HCT116 (cell line): Measurements from ENCODE around the gene PGLYRP3. TPM values are rescaled to one million over a fixed set of nuclear protein-coding genes. Genes with fewer than 3 reads are reported as not detected.
"Not testable (repeated sequence)": the region's sequence is repeated elsewhere in the genome, so short reads cannot be mapped to it uniquely, and the experiment has no call there.

Experiments
- ATAC-seq: fragments of 200-7000 bp; cut with Tn5 transposase; 2 replicates; pipeline ENCODE4 v1.9.1; 2020; ENCODE audit warnings: mild to moderate bottlenecking, moderate library complexity
- BruUV-seq: library from RNA; stranded (reverse); fragments of 400-500 nt; replicated peaks from 2 replicates; lab custom pipeline; 2021; lab: Mats Ljungman, UMichigan
- CTCF ChIA-PET: fragments of 300-600 bp; sonication (Branson Sonifier 250); formaldehyde crosslinking; loops from one replicate; lab custom pipeline; 2021; ENCODE audit warnings: antibody characterized with exemption; lab: Charles Lee
- POLR2A ChIA-PET: fragments of 300-600, 350-600 bp; sonication (Branson Sonifier 250); formaldehyde crosslinking; loops from one replicate; lab custom pipeline; 2021; ENCODE audit warnings: antibody characterized with exemption; lab: Charles Lee
- RAD21 ChIA-PET, 2 experiments: fragments of 300-600 bp; sonication (Branson Sonifier 250); formaldehyde crosslinking; loops; one replicate each; lab custom pipeline; 2023; ENCODE audit warnings: low total read pairs in 2 of 2; ENCODE audit not compliant: uncharacterized antibody in 2 of 2, unreplicated experiment in 2 of 2, low non-redundant PET in 1 of 2; lab: Charles Lee
- DNase-seq: peaks from one replicate; pipeline ENCODE4 v3.0.0-alpha.2; 2010; ENCODE audit warnings: low read depth, low spot score
- H2AFZ ChIP-seq: fragments of 200-600 bp; shearing (Covaris generic), sonication (generic); 2 replicates; pipeline ENCODE4 v1.6.1; 2017; ENCODE audit warnings: low read depth, mixed run types, mixed read lengths, antibody characterized with exemption, low read length; ENCODE audit not compliant: poor library complexity, severe bottlenecking
- H3K27ac ChIP-seq: 2 replicates; pipeline ENCODE4 v1.5.1; 2012; ENCODE audit warnings: low read depth, low read length
- H3K27me3 ChIP-seq: fragments of 200-600 bp; sonication (generic); 2 replicates; pipeline ENCODE4 v1.6.1; 2016; ENCODE audit warnings: mixed run types, low read length, mixed read lengths; ENCODE audit not compliant: insufficient read depth
- H3K36me3 ChIP-seq, 2 experiments: fragments of 200-500 bp in 1 of 2; fragments of 200-600 bp in 1 of 2; sonication (Bioruptor generic) in 1 of 2; sonication (generic) in 1 of 2; 2 replicates each; pipeline versions ENCODE4 v1.5.1 to v1.6.1; 2014 to 2016; ENCODE audit warnings: low read length in 2 of 2, inconsistent platforms in 1 of 2, mixed read lengths in 1 of 2, mixed run types in 1 of 2; ENCODE audit not compliant: insufficient read depth in 2 of 2, control insufficient read depth in 1 of 2
- H3K4me1 ChIP-seq, 2 experiments: fragments of 200-600 bp in 1 of 2; sonication (generic) in 1 of 2; 2 replicates each; pipeline versions ENCODE4 v1.5.1 to v1.6.1; 2012 to 2017; ENCODE audit warnings: low read length in 2 of 2, inconsistent platforms in 1 of 2, mild to moderate bottlenecking in 1 of 2, mixed read lengths in 1 of 2, mixed run types in 1 of 2, moderate library complexity in 1 of 2; ENCODE audit not compliant: insufficient read depth in 2 of 2, control insufficient read depth in 1 of 2
- H3K4me2 ChIP-seq: fragments of 200-600 bp; sonication (generic); 2 replicates; pipeline ENCODE4 v1.6.1; 2017; ENCODE audit warnings: mixed run types, low read length, mixed read lengths
- H3K4me3 ChIP-seq, 2 experiments: fragments of 200-600 bp in 1 of 2; sonication (generic) in 1 of 2; replicated peaks in 1 of 2; 2 replicates each; pipeline ENCODE4 v1.5.1; 2011 to 2016; ENCODE audit warnings: low read length in 2 of 2, control low read depth in 1 of 2, low read depth in 1 of 2, mild to moderate bottlenecking in 1 of 2, mixed read lengths in 1 of 2, mixed run types in 1 of 2
- H3K79me2 ChIP-seq: fragments of 200-600 bp; sonication (generic); 2 replicates; pipeline ENCODE4 v1.6.1; 2017; ENCODE audit warnings: mild to moderate bottlenecking, mixed run types, low read length, moderate library complexity, mixed read lengths; ENCODE audit not compliant: insufficient read depth
- H3K9ac ChIP-seq: fragments of 200-600 bp; sonication (generic); 2 replicates; pipeline ENCODE4 v1.6.1; 2016; ENCODE audit warnings: low read length, mixed read lengths
- H3K9me2 ChIP-seq: fragments of 200-600 bp; sonication (generic), shearing (Covaris generic); 2 replicates; pipeline ENCODE4 v1.6.1; 2017; ENCODE audit warnings: mixed run types, mild to moderate bottlenecking, moderate library complexity; ENCODE audit not compliant: insufficient read depth
- H3K9me3 ChIP-seq, 2 experiments: fragments of 200-500 bp in 1 of 2; fragments of 200-600 bp in 1 of 2; sonication (Bioruptor generic) in 1 of 2; sonication (generic) in 1 of 2; 2 replicates each; pipeline ENCODE4 v1.6.1; 2014 to 2017; ENCODE audit warnings: low read length in 2 of 2, mixed read lengths in 2 of 2, inconsistent platforms in 1 of 2, low read depth in 1 of 2, mild to moderate bottlenecking in 1 of 2, mixed run types in 1 of 2, moderate library complexity in 1 of 2; ENCODE audit not compliant: control insufficient read depth in 1 of 2, insufficient read depth in 1 of 2
- H4K20me1 ChIP-seq: fragments of 200-600 bp; sonication (generic), shearing (Covaris generic); 2 replicates; pipeline ENCODE4 v1.6.1; 2017; ENCODE audit warnings: mixed run types, mild to moderate bottlenecking, moderate library complexity; ENCODE audit not compliant: insufficient read depth
- ATF3 ChIP-seq: IDR thresholded peaks from 2 replicates; pipeline ENCODE4 v1.6.1; 2012
- CBX3 ChIP-seq: IDR thresholded peaks from 2 replicates; pipeline ENCODE4 v1.6.1; 2012; ENCODE audit warnings: low read depth
- CTCF ChIP-seq, 3 experiments: fragments of 200-600 bp in 1 of 3; sonication (generic) in 1 of 3; IDR thresholded peaks in 2 of 3; conservative IDR thresholded peaks in 1 of 3; 2 replicates each; pipeline ENCODE4 v1.5.1; 2012 to 2017; ENCODE audit warnings: low read depth in 2 of 3, low read length in 2 of 3, antibody characterized with exemption in 1 of 3, borderline replicate concordance in 1 of 3, control low read depth in 1 of 3, mild to moderate bottlenecking in 1 of 3, mixed read lengths in 1 of 3, mixed run types in 1 of 3, moderate library complexity in 1 of 3; ENCODE audit not compliant: insufficient read depth in 1 of 3
- ELF1 ChIP-seq: IDR thresholded peaks from 2 replicates; pipeline ENCODE4 v1.6.1; 2012; ENCODE audit warnings: low read depth, borderline replicate concordance
- EZH2 ChIP-seq: fragments of 200-600 bp; sonication (generic); IDR thresholded peaks from 2 replicates; pipeline ENCODE4 v1.6.1; 2017; ENCODE audit warnings: antibody characterized with exemption, mixed run types
- FOSL1 ChIP-seq: IDR thresholded peaks from 2 replicates; pipeline ENCODE4 v1.6.1; 2012; ENCODE audit warnings: low read depth
- MAX ChIP-seq: IDR thresholded peaks from 2 replicates; pipeline ENCODE4 v1.6.1; 2012
- POLR2A ChIP-seq: IDR thresholded peaks from 2 replicates; pipeline ENCODE4 v1.7.0; 2011; ENCODE audit warnings: borderline replicate concordance; ENCODE audit not compliant: insufficient read depth, insufficient read length; ENCODE audit errors: extremely low read depth
- POLR2AphosphoS5 ChIP-seq: IDR thresholded peaks from 2 replicates; pipeline ENCODE4 v1.6.1; 2011; ENCODE audit warnings: mild to moderate bottlenecking, low read depth, low read length, moderate library complexity
- RAD21 ChIP-seq: IDR thresholded peaks from 2 replicates; pipeline ENCODE4 v1.6.1; 2012; ENCODE audit warnings: low read depth, mild to moderate bottlenecking
- SIN3A ChIP-seq: IDR thresholded peaks from 2 replicates; pipeline ENCODE4 v1.6.1; 2012; ENCODE audit warnings: low read depth
- SRF ChIP-seq: IDR thresholded peaks from 2 replicates; pipeline ENCODE4 v1.6.1; 2012; ENCODE audit warnings: low read depth
- TCF7L2 ChIP-seq: IDR thresholded peaks from 2 replicates; pipeline ENCODE4 v1.7.0; 2011; ENCODE audit warnings: borderline replicate concordance, inconsistent platforms; ENCODE audit not compliant: insufficient read depth, insufficient read length; ENCODE audit errors: extremely low read depth
- intact Hi-C: fragments of 100-400 bp; cut with micrococcal nuclease; formaldehyde crosslinking; loops from 2 replicates; pipeline ENCODE4 v1.10.0; 2022
- total RNA-seq: library from RNA; stranded (reverse); gene quantifications from one replicate; pipeline ENCODE4 v1.2.1, GENCODE V29; 2021; ENCODE audit not compliant: unreplicated experiment

The PGLYRP3 gene
- total RNA-seq, 1 experiment from 2014 or later, result not detected

DNA sequence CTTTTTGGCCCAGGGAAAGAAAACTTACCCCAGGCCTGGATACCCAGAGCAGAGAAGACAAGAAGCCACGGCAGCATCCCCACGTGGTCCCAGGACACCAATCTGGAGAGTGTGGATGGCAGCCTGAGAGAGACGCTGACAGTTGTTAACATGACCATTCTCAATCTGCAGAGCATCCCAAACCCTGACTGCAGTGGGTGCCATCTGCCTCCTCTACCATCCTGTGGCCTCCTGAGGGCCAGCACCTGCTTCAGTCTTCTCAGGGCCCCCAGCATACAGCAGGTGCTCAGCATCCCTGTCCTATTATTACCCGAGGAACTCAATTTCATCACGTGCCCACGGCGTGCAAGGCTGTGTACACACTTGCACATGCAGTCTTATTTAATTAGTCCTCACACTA, 35.1 kb upstream of the PGLYRP3 start:
- H3K27ac ChIP-seq, result no peak overlapping the region
- no peaks in the 10 kb centered on the region for H3K9me3 ChIP-seq
- intact Hi-C loops, result no loop called here
- peaks cover 53% of the 10 kb centered on the region for H3K27me3 ChIP-seq
- H3K79me2 ChIP-seq, result no peaks in the 10 kb centered on the region
- no peak overlapping the region for H3K4me2 ChIP-seq
- RAD21 ChIA-PET, result no interaction called here
- no peak for DNase-seq
- ATAC-seq, result no peak
- CTCF ChIA-PET, result interaction anchor here (1.4 kb wide), 1 partner anchor 147 kb away, joined by 3 read pairs; no protein-coding TSS in a partner anchor
- no peaks in the 10 kb centered on the region for H3K4me1 ChIP-seq
- no peaks in the 10 kb centered on the region for H3K36me3 ChIP-seq
- no peak overlapping the region for H3K9ac ChIP-seq
- H4K20me1 ChIP-seq, result no peaks in the 10 kb centered on the region
- no peak overlapping the region for H3K4me3 ChIP-seq
- POLR2A ChIA-PET, result no interaction called here
- no peak overlapping the region for H2AFZ ChIP-seq
- no peaks in the 10 kb centered on the region for H3K9me2 ChIP-seq
- BruUV-seq, result no TSS peak
- TF ChIP-seq SRF (no peak), CBX3 (no peak), POLR2A (no peak), POLR2AphosphoS5 (no peak), SIN3A (no peak), ELF1 (no peak), CTCF (IDR thresholded peaks at IDR 0.05 in 2 of 3, conservative IDR thresholded peaks at IDR 0.05 in 1 of 3; ENCODE audit: borderline replicate concordance in 1 of 3, insufficient read depth in 1 of 3, low read depth in 2 of 3, low read length in 2 of 3) (no peak), TCF7L2 (no peak), RAD21 (no peak), ATF3 (no peak), FOSL1 (no peak), MAX (no peak), EZH2 (no peak)

DNA sequence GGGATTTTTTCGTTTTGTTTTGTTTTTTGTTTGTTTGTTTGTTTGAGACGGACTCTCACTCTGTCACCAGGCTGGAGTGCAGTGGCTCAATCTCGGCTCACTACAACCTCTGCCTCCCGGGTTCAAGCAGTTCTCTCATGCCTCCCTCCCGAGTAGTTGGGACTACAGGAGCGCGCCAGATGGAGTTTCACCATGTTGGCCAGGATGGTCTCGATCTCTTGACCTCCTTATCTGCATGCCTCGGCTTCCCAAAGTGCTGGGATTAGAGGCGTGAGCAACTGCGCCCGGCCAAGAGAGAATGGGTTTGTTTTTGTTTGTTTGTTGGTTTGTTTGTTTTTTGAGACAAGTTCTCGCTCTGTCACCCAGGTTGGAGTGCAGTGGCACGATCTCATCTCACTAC, 34.3 kb upstream of the PGLYRP3 start:
- intact Hi-C loops, H3K4me3 ChIP-seq, H2AFZ ChIP-seq, H4K20me1 ChIP-seq, BruUV-seq, H3K9me2 ChIP-seq, ATAC-seq, DNase-seq, CTCF ChIA-PET, H3K4me2 ChIP-seq, H3K9me3 ChIP-seq, H3K36me3 ChIP-seq, POLR2A ChIA-PET, H3K79me2 ChIP-seq, RAD21 ChIA-PET, H3K9ac ChIP-seq, H3K4me1 ChIP-seq, H3K27ac ChIP-seq: not testable (repeated sequence)
- H3K27me3 ChIP-seq, result peaks cover 56% of the 10 kb centered on the region
